ENCODE results near the gene SPATC1L.
A peak's percentile ranks its signal among the peaks of the same experiment; 100 is the strongest.

Gene SPATC1L

DNA sequence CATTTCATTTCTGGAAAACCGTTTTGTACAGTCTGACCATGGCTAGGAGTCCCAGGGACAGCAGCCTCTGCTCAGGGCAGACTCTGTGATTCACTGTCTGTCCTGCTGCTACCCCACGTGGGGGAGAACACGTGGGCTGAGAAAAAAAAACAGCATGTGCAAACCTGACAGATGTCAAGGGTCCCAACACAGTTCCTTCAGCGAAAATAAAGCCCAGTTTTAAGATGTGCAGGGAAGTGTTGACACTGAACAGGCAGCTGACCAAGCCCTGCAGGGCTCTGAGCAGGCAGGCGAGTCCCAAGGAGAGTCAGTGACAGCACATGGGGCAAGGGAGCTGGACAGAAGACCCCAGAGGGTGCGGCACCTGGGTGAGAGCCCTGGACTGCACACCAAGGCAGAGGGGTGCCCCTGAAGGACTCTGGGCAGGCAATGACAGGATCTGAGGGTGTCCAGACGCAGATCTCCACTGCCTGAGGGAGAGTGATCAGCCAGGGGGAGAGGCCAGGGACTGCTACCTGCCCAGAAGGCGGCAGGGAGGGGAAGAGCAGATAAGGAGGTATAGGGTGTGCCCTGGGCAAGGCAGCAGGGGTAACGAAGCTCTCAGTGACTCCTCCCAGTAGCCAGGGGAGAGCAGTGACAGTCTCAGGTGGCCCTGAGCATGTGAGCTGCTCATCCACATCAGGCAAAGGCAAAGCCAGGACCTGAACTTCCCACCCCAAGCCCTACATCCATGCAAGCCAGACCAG is 5.1 kb upstream of the SPATC1L start:
- Histone ChIP-seq H3K36me3 (ENCODE audit: control insufficient read depth in 2 of 2, insufficient read depth in 1 of 2, low read length in 2 of 2) (peaks cover 4 to 30% of the 10 kb centered on the region in 2 experiments; a peak in 1 of 3 replicates), H3K4me3 (ENCODE audit: low read depth, low read length) (no peak overlapping the region), H3K9me3 (ENCODE audit: control insufficient read depth, insufficient read depth, low read depth, low read length) (no peaks in the 10 kb centered on the region), H3K4me1 (ENCODE audit: control insufficient read depth, insufficient read depth, low read length) (peaks cover 9% of the 10 kb centered on the region), H3K27ac (ENCODE audit: extremely low read depth, low read depth, low read length) (no peak overlapping the region)
- CTCF ChIA-PET: interaction anchor here (0.5 to 1.5 kb wide), 2 partner anchors 38 to 46 kb away, joined by 6 to 7 read pairs; no protein-coding TSS in a partner anchor
- POLR2A ChIA-PET: no interaction called here
- TF ChIP-seq GLIS1 (tag by site-specific recombination; IDR thresholded peaks at IDR 0.05) (peak; percentile 72), ZIC2 (tag by site-specific recombination; IDR thresholded peaks at IDR 0.05) (peak; percentile 62), EGR2 (tag by site-specific recombination; IDR thresholded peaks at IDR 0.05; ENCODE audit: low read depth) (0 out of 2 replicates have a peak, but pooled peaks have one; percentile 36), REPIN1 (tag by site-specific recombination; IDR thresholded peaks at IDR 0.05; ENCODE audit: low read depth) (no peak), ZNF121 (tag by site-specific recombination; IDR thresholded peaks at IDR 0.05) (no peak), OSR2 (tag by site-specific recombination; IDR thresholded peaks at IDR 0.05) (peak; percentile 48; the same call in 1 of the 2 replicates), ZNF600 (tag by site-specific recombination; IDR thresholded peaks at IDR 0.05) (peak; percentile 39; the same call in 1 of the 2 replicates), ZFHX2 (tag by site-specific recombination; conservative IDR thresholded peaks at IDR 0.05) (peak; percentile 51; the same call in 1 of the 2 replicates), WT1 (tag by site-specific recombination; IDR thresholded peaks at IDR 0.05) (no peak), KLF1 (tag by site-specific recombination; IDR thresholded peaks at IDR 0.05) (peak; percentile 62), ZNF341 (tag by site-specific recombination; IDR thresholded peaks at IDR 0.05; ENCODE audit: low read depth) (no peak), ZNF768 (tag by site-specific recombination; IDR thresholded peaks at IDR 0.05) (no peak)
- TF ChIP-seq, protein P1, sequence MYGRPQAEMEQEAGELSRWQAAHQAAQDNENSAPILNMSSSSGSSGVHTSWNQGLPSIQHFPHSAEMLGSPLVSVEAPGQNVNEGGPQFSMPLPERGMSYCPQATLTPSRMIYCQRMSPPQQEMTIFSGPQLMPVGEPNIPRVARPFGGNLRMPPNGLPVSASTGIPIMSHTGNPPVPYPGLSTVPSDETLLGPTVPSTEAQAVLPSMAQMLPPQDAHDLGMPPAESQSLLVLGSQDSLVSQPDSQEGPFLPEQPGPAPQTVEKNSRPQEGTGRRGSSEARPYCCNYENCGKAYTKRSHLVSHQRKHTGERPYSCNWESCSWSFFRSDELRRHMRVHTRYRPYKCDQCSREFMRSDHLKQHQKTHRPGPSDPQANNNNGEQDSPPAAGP (tag by site-specific recombination; IDR thresholded peaks at IDR 0.05): peak; percentile 51
- TF ChIP-seq, protein P2, sequence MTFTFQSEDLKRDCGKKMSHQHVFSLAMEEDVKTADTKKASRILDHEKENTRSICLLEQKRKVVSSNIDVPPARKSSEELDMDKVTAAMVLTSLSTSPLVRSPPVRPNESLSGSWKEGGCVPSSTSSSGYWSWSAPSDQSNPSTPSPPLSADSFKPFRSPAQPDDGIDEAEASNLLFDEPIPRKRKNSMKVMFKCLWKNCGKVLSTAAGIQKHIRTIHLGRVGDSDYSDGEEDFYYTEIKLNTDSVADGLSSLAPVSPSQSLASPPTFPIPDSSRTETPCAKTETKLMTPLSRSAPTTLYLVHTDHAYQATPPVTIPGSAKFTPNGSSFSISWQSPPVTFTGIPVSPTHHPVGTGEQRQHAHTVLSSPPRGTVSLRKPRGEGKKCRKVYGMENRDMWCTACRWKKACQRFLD (tag by site-specific recombination; IDR thresholded peaks at IDR 0.05): no peak

DNA sequence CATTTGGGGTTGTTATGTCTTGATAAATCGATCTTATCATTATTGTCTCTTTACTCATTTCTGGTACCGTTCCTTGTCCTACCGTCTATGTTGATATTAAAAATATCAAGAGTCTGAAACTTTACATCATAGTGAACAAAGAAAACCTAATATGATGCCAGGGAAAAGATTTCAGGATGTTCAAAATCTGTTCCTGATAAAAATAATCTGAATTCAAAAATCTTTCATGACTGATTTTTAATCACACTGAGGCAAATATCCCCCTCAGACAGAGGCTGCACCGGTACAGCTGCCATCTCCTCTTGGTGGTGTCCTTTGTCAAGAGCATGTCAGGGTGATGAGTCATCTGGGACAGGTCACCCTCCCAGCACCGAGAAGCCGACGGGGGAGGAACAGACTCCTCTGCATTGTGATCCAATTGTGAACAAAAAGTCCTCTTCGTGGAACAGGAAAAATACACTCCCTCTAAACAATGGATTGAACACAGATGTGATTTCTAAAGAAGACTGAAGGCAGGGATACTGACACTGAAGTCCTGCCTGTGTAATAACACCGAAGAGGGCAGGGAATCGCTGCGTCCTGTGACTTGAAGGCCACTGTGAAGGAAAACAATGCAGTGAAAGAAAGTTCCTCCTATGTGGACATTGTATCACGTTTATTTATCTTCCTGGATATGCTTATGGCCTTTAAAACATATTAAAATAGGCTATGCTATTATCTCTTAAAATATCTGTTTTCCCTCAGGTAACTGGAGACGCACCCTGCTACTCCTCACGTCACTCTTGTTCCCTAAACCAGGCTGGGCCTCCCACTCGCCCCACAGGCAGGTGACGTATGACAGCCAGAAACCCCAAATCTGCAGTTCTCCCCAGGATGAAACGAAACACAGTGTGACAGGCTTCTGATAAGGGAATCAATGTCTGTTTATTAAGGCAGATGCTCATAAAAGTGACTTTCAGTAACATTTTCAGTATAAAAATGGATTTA is 4.3 kb upstream of the SPATC1L start:
- Histone ChIP-seq H3K27ac (ENCODE audit: extremely low read depth, low read depth, low read length) (no peak overlapping the region), H3K4me3 (ENCODE audit: low read depth, low read length) (no peak overlapping the region), H3K4me1 (ENCODE audit: control insufficient read depth, insufficient read depth, low read length) (peaks cover 9% of the 10 kb centered on the region), H3K36me3 (ENCODE audit: control insufficient read depth in 2 of 2, insufficient read depth in 1 of 2, low read length in 2 of 2) (peaks cover 0 to 21% of the 10 kb centered on the region in 2 experiments; a peak in 1 of 3 replicates), H3K9me3 (ENCODE audit: control insufficient read depth, insufficient read depth, low read depth, low read length) (no peaks in the 10 kb centered on the region)
- ChIA-PET POLR2A (no interaction called here), CTCF (interaction anchor here (0.5 to 2.0 kb wide), 5 partner anchors 10 to 45 kb away, joined by 4 to 8 read pairs (median 5); no protein-coding TSS in a partner anchor)
- TF ChIP-seq SP7 (tag by site-specific recombination; IDR thresholded peaks at IDR 0.05): peak; percentile 45; the same call in 1 of the 2 replicates
- 0 out of 2 replicates have a peak, but pooled peaks have one; percentile 15 for TF ChIP-seq ZNF292 (tag by site-specific recombination; IDR thresholded peaks at IDR 0.05; ENCODE audit: borderline replicate concordance, low read depth)
- TF ChIP-seq ZFP3 (tag by site-specific recombination; IDR thresholded peaks at IDR 0.05; ENCODE audit: low read depth): no peak
- no peak for TF ChIP-seq ZNF214 (tag by site-specific recombination; IDR thresholded peaks at IDR 0.05; ENCODE audit: borderline replicate concordance)
- TF ChIP-seq, protein P3, sequence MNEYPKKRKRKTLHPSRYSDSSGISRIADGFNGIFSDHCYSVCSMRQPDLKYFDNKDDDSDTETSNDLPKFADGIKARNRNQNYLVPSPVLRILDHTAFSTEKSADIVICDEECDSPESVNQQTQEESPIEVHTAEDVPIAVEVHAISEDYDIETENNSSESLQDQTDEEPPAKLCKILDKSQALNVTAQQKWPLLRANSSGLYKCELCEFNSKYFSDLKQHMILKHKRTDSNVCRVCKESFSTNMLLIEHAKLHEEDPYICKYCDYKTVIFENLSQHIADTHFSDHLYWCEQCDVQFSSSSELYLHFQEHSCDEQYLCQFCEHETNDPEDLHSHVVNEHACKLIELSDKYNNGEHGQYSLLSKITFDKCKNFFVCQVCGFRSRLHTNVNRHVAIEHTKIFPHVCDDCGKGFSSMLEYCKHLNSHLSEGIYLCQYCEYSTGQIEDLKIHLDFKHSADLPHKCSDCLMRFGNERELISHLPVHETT (tag by site-specific recombination; IDR thresholded peaks at IDR 0.05): 0 out of 2 replicates have a peak, but pooled peaks have one; percentile 27
- no peak for TF ChIP-seq TCF7L2 (IDR thresholded peaks at IDR 0.05; ENCODE audit: borderline replicate concordance, low read depth, low read length)
- TF ChIP-seq WT1 (tag by site-specific recombination; IDR thresholded peaks at IDR 0.05): peak; percentile 52; the same call in 1 of the 2 replicates
- TF ChIP-seq ZEB2 (tag by site-specific recombination; IDR thresholded peaks at IDR 0.05): 0 out of 2 replicates have a peak, but pooled peaks have one; percentile 15
- TF ChIP-seq ZFHX2 (tag by site-specific recombination; conservative IDR thresholded peaks at IDR 0.05): peak; percentile 23; the same call in 1 of the 2 replicates
- TF ChIP-seq, protein P4, sequence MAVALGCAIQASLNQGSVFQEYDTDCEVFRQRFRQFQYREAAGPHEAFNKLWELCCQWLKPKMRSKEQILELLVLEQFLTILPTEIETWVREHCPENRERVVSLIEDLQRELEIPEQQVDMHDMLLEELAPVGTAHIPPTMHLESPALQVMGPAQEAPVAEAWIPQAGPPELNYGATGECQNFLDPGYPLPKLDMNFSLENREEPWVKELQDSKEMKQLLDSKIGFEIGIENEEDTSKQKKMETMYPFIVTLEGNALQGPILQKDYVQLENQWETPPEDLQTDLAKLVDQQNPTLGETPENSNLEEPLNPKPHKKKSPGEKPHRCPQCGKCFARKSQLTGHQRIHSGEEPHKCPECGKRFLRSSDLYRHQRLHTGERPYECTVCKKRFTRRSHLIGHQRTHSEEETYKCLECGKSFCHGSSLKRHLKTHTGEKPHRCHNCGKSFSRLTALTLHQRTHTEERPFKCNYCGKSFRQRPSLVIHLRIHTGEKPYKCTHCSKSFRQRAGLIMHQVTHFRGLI (tag by site-specific recombination; IDR thresholded peaks at IDR 0.05): no peak
- TF ChIP-seq ZNF112 (tag by site-specific recombination; IDR thresholded peaks at IDR 0.05): no peak

Measured in HEK293 (cell line).